Right lobe of liver (tissue), 6 donors: ENCODE data around the gene ATP12A. TPM values are rescaled to one million over a fixed set of nuclear protein-coding genes. Genes with fewer than 3 reads are reported as not detected.
A peak's percentile ranks its signal among the peaks of the same experiment; 100 is the strongest.

Experiments used
- ATAC-seq, 4 donors: fragments of 200-7000 bp; cut with Tn5 transposase; one replicate each; pipeline ENCODE4 v1.9.1; 2020; ENCODE audit warnings: mild to moderate bottlenecking in 4 of 4, moderate library complexity in 4 of 4
- DNase-seq, 3 donors: peaks; one replicate each; pipeline ENCODE4 v3.0.0-alpha.2; 2020
- H3K27ac ChIP-seq, 3 donors: fragments of 200-600 bp; one replicate each; pipeline ENCODE4 v1.8.0; 2022
- H3K27me3 ChIP-seq, 2 donors: fragments of 200-600 bp; one replicate each; pipeline ENCODE4 v1.8.0; 2022
- H3K36me3 ChIP-seq, 4 donors: fragments of 200-600 bp; sonication (generic) in 1 of 4; one replicate each; pipeline versions ENCODE4 v1.5.1 to v1.8.0; 2017 to 2022; ENCODE audit warnings: control low read depth in 1 of 4
- H3K4me1 ChIP-seq, 4 donors: fragments of 200-600 bp; sonication (generic) in 1 of 4; one replicate each; pipeline versions ENCODE4 v1.5.1 to v1.8.0; 2017 to 2022; ENCODE audit warnings: control low read depth in 1 of 4
- H3K4me3 ChIP-seq, 3 donors: fragments of 200-600 bp; one replicate each; pipeline ENCODE4 v1.8.0; 2022
- H3K9me3 ChIP-seq, 4 donors: fragments of 200-600 bp; sonication (generic) in 1 of 4; one replicate each; pipeline versions ENCODE4 v1.5.1 to v1.8.0; 2017 to 2022; ENCODE audit warnings: control low read depth in 1 of 4
- POLR2A ChIP-seq: fragments of 450-650 bp; IDR thresholded peaks from one replicate; pipeline ENCODE4 v1.6.1; 2017; ENCODE audit warnings: antibody characterized with exemption, mild to moderate bottlenecking
- WGBS: methylation state at CpG from one replicate; pipeline ENCODE4 v1.1.6; 2018; ENCODE audit warnings: low coverage, low lambda C conversion rate; ENCODE audit not compliant: insufficient coverage; ENCODE audit errors: missing lambda C conversion rate; 5-methylcytosine and 5-hydroxymethylcytosine counted together
- intact Hi-C, 2 donors: fragments of 100-400 bp; cut with DNase I; formaldehyde crosslinking; loops; one replicate each; pipeline versions ENCODE4 v1.11.2 to v1.14.1; 2022
- long read RNA-seq: library from polyadenylated mRNA; unstranded; transcript quantifications from one replicate; pipeline ENCODE4 v2.0.0, GENCODE V29; 2019
- total RNA-seq, 6 experiments: library from RNA; depleted of rRNA in 2 of 6; stranded (reverse); fragments of >200 nt in 2 of 6; fragmentation: NEBNext Ultra II Directional in 3 of 6; extraction: Animal tissue kit (Norgen Biotek cat#: 25700) in 3 of 6; gene quantifications; one replicate each; pipeline versions ENCODE4 v1.1.0 to v1.2.4, GENCODE V29; 2016 to 2023
- TF ChIP-seq, protein P1 (sequence below), 4 donors: fragments of 200-600 bp in 3 of 4; fragments of 450-650 bp in 1 of 4; IDR thresholded peaks; one replicate each; pipeline versions ENCODE4 v1.5.1 to v1.8.0; 2016 to 2022; ENCODE audit warnings: antibody characterized with exemption in 4 of 4, mild to moderate bottlenecking in 2 of 4
- donor health status: DM: no; HTN: yes; CAD: no.
- donor health status: DM: no; HTN: no; CAD: no.
- donor health status: DM: no; HTN: no; CAD: no.
- donor health status: DM: no; HTN: yes; CAD: no.
- donor health status: DM: no; HTN: yes; CAD: no.

ATP12A gene
- not detected for total RNA-seq
- long read RNA-seq: 0 reads

DNA sequence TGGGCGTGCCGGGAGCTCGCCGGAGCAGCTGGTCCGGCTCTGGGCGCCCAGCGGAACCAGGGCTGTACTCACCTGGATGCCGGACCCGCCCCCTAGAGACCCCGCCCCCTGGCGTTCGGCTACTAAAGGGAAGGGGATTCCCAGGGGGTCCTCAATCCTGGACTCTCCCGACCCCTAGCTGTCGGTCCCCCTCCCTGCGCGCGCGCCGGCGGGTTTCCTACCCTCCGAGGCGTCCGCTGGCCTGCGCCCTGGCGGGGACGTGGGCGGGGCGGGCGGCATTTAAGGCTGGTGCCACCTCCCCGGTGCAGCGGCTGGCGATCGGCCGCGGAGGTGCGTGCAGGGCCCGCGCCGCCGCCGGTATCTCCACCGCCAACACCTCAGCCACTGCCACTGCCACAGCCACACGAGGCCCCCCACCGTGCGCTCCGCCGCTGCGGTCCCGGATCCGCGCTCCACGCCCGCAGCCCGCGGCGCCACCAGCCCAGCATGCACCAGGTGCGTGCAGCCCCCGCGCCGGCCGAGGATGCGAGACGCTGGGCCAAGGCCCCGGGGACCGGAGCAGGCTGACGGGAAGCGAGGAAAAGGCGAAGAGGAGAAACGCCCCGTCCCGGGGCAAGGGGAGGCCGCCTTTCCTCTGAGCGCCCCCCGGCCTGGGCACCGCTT, at the start of gene ATP12A:
TSS of gene ATP12A (plus strand) at position 151 of the 663 bp plus-strand sequence. CDS start at position 487, 336 bp downstream.
- DNase-seq (peak in 1 of 3 donors; percentile 33), ATAC-seq (peak; percentile 8 to 32 (median 10))
- Histone ChIP-seq H3K9me3 (no peaks in the 10 kb centered on the region), H3K27ac (no peak within 1 kb of the TSS), H3K4me1 (peaks cover 0 to 21% (median 7%) of the 10 kb centered on the region in 4 donors), H3K36me3 (no peaks in the 10 kb centered on the region), H3K27me3 (peaks cover 15 to 18% of the 10 kb centered on the region in 2 donors), H3K4me3 (peak within 1 kb of the TSS; percentile 14 to 42 (median 23))
- intact Hi-C loops: no loop called here
- TF ChIP-seq POLR2A: no peak
- TF ChIP-seq, protein P1, sequence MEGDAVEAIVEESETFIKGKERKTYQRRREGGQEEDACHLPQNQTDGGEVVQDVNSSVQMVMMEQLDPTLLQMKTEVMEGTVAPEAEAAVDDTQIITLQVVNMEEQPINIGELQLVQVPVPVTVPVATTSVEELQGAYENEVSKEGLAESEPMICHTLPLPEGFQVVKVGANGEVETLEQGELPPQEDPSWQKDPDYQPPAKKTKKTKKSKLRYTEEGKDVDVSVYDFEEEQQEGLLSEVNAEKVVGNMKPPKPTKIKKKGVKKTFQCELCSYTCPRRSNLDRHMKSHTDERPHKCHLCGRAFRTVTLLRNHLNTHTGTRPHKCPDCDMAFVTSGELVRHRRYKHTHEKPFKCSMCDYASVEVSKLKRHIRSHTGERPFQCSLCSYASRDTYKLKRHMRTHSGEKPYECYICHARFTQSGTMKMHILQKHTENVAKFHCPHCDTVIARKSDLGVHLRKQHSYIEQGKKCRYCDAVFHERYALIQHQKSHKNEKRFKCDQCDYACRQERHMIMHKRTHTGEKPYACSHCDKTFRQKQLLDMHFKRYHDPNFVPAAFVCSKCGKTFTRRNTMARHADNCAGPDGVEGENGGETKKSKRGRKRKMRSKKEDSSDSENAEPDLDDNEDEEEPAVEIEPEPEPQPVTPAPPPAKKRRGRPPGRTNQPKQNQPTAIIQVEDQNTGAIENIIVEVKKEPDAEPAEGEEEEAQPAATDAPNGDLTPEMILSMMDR (IDR thresholded peaks at IDR 0.05): peak in 1 of 4 donors; percentile 9
- 3% methylated on average over 8 of the region's 75 CpGs for WGBS

DNA sequence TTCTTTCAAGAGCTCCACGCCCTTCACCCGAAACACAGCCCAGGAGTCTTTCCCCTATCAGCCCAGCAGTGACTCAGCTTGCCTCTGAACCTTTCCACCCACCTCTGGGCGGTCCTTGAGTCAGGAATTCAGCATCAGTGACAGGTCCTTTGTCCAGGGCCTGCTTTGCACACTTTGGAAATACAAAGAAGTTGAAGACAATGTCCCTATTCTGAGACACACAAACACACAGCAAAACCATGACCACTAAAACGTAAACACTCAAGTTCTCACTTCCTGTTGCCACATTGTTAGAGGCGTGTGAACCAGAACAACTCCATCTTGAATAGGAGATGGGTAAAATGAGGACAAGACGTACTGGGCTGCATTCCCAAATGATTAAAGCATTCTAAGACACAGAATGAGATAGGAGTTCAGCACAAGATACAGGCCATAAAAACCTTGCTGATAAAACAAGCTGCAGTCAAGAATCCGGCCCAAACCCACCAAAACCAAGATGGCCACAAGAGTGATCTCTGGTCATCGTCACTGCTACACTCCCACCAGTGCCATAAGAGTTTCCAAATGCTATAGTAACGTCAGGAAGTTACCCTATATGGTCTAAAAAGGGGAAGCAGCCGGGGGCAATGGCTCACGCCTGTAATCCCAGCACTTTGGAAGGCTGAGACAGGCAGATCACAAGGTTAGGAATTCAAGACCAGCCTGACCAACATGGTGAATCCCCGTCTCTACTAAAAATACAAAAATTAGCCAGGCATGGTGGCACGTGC, 49.2 kb upstream of the ATP12A start:
- Histone ChIP-seq H3K9me3 (no peaks in the 10 kb centered on the region), H3K4me1 (no peaks in the 10 kb centered on the region), H3K36me3 (no peaks in the 10 kb centered on the region), H3K27me3 (no peaks in the 10 kb centered on the region), H3K27ac (no peak overlapping the region), H3K4me3 (no peak overlapping the region)
- no peak for TF ChIP-seq POLR2A
- TF ChIP-seq, protein P1 (IDR thresholded peaks at IDR 0.05): no peak
- intact Hi-C loops: no loop called here
- ATAC-seq: no peak
- DNase-seq: no peak
- 55% methylated on average over 13 of the region's 13 CpGs for WGBS

DNA sequence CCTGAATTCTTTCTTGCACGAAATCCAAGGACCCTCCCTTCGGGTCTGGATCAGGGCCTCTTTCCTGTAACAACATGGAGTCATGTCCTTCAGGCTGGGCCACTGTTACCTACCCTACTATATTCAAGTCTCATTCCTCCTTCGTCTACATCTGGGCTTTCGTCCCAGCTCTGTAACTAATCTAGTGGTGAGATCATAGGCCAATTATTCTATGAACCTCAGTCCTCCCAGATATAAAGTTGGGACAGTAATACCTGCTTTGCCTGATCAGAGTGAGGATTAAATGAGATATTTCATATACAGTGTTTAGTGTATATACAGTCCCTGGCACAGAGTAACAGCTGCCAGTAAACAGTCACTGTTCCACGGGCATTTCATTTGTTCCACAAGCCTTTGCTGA, 48.3 kb upstream of the ATP12A start:
- no peaks in the 10 kb centered on the region for H3K9me3 ChIP-seq
- no peaks in the 10 kb centered on the region for H3K27me3 ChIP-seq
- WGBS: 79% methylated on average over 5 of the region's 5 CpGs
- ATAC-seq (no peak), DNase-seq (no peak)
- H3K36me3 ChIP-seq: no peaks in the 10 kb centered on the region
- no peaks in the 10 kb centered on the region for H3K4me1 ChIP-seq
- intact Hi-C loops: no loop called here
- no peak overlapping the region for H3K4me3 ChIP-seq
- H3K27ac ChIP-seq: no peak overlapping the region
- TF ChIP-seq, protein P1 (IDR thresholded peaks at IDR 0.05): no peak
- no peak for TF ChIP-seq POLR2A

DNA sequence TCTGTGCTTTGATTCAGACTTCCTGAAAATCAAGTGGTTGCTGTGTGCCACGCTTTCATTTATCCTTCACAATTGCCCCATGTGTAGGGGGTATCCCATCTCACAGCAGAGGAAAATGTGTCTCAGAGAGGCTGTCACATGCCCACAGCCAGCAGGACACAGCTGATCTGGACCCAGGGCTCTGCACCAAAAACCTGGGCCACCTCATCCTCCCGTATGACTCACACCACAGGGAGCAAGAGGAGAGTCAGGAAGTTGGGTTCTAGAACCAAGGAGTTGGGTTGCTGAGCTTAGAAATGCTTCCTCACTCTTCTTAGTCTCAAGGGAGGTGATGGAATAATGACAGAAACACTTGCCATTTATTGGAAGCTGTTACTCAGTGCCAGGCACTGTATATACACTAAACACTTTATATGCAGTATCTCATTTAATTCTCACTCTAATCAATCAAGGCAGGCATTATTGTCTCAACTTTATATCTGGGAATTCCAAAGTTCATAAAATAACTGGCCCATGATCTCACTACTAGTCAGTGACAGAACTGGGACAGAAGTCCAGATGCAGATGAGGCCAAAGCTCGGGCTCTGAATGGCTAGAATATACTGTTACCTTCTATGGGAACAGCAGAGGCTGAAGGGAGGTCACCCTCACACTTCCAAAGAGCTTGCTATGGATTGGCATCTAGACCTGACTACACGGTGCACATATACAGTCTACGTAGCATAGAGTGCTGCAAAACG, 47.7 kb upstream of the ATP12A start:
- no peaks in the 10 kb centered on the region for H3K4me1 ChIP-seq
- DNase-seq (no peak), ATAC-seq (no peak)
- intact Hi-C loops: no loop called here
- no peaks in the 10 kb centered on the region for H3K27me3 ChIP-seq
- TF ChIP-seq, protein P1 (IDR thresholded peaks at IDR 0.05): no peak
- TF ChIP-seq POLR2A: no peak
- no peak overlapping the region for H3K27ac ChIP-seq
- no peaks in the 10 kb centered on the region for H3K9me3 ChIP-seq
- no peak overlapping the region for H3K4me3 ChIP-seq
- H3K36me3 ChIP-seq: no peaks in the 10 kb centered on the region
- whole genome bisulfite sequencing: 69% methylated on average over 6 of the region's 6 CpGs
